Renal cortex interstitium (tissue), 11 donors: ENCODE measurements around the gene UTS2. TPM values are rescaled to one million over a fixed set of nuclear protein-coding genes. Genes with fewer than 3 reads are reported as not detected.
A peak's percentile ranks its signal among the peaks of the same experiment; 100 is the strongest.

Source experiments
- DNase-seq, 11 donors: peaks; one replicate each; pipeline ENCODE4 v3.0.0-alpha.2; 2013; ENCODE audit warnings: low read depth in 9 of 11, low spot score in 4 of 11; ENCODE audit errors: extremely low read depth in 1 of 11
- polyA plus RNA-seq, 3 donors: library from polyadenylated mRNA; unstranded; fragments of 120-200 nt; gene quantifications; one replicate each; pipeline ENCODE4 v1.2.1, GENCODE V29; 2013; ENCODE audit not compliant: insufficient read length in 3 of 3

The UTS2 gene
- polyA plus RNA-seq, 3 donors = 0.24 TPM; not detected in 2

DNA sequence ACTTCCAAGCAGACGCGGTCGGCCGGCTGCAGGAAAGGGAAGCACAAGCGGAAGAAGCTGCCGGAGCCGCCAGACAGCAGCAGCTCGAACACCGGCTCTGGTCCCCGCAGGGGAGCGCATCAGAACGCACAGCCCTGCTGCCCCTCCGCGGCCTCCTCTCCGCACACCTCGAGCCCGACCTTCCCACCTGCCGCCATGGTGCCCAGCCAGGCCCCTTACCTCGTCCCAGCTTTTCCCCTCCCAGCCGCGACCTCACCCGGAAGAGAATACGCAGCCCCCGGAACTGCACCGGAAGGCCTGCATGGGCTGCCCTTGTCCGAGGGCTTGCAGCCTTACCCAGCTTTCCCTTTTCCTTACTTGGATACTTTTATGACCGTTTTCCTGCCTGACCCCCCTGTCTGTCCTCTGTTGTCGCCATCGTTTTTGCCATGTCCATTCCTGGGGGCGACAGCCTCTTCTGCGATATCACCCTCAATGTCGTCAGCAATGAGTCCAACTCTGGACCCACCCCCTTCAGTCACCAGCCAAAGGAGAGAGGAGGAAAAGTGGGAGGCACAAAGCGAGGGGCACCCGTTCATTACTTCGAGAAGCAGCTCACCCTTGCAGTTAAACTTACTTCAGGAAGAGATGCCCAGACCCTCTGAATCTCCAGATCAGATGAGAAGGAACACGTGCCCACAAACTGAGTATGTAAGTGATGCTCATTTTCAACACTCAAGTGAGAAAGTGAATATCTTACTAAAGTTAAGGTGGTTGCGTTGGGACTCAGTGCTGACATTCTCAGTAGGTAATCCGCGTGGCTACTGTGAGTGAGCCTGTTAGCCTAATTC, 25.5 kb downstream of the UTS2 start:
- DNase-seq = peak in 1 of 11 donors; percentile 1

GRCh38 chr1:7826363-7826762, 26.5 kb downstream of the UTS2 start:
- no peak for DNase-seq

GRCh38 chr1:7824701-7825100, 28.2 kb downstream of the UTS2 start:
- no peak for DNase-seq

DNA sequence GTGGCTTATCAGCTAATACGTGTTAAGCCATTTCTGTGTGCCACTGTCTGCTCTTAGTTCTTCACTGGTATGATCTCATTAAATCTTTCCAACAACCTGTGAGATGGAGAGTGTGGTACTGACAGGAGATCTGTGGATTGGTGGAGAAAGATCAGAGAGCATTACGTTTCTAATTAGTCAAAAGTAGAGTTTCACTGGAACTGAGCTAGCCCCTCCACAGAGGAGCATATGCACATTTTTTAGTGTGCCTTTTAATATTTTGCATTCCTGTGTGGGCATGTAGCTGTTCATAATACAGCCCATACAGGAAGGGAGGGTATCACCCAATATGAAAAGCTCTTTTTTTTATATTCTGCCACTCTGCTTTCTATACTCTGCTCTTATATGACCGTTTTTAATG, 31.6 kb downstream of the UTS2 start:
- no peak for DNase-seq

GRCh38 chr1:7813677-7814373, 39.0 kb downstream of the UTS2 start:
- DNase-seq = no peak

DNA sequence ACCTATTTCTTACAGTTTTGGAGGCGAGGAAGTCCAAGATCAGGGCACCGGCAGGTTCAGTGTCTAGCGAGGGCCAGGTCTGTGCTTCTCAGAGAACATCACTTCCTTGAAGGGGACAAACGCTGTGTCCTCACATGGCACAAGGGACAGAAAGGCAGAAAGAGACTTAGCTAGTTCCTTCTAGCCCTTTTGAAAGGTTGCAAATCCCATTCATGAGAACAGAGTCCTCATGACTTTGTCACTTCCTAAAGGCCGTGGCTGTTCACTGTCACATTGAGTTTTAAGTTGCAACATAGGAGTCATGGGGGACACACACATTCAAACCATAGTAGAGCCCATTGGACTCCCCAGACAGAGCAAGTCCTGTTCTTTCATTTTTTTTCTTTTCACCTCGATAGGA, 41.4 kb downstream of the UTS2 start:
- DNase-seq = no peak

DNA sequence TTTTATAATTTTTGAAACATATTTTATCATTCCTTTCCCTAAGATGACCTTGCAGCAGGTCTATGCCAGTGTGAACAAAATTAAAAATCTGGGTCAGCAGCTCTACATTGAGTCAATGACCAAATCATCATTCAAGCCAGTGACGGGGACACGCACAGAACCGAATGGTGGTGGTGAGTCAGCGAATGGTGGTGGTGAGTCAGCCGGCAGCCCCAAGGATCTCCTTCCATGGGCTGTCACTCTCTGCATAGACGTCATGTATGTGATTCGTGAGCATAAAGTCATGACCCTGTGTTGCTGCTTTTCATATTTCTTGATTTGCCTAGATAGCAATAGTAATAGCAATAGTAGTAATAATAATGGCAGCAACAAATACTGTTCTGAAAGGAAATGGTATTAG, 42.5 kb downstream of the UTS2 start:
- no peak for DNase-seq

- no peak for DNase-seq
Measured at GRCh38 chr1:7809742-7810141, 43.1 kb downstream of the UTS2 start.

- DNase-seq = no peak
Measured at GRCh38 chr1:7808253-7808844, 44.5 kb downstream of the UTS2 start.

- no peak for DNase-seq
Measured at GRCh38 chr1:7805460-7805859, 47.4 kb downstream of the UTS2 start.

Other genes starting within 250 kb of the UTS2 start
- 100 to 1,000 TPM in 2 of 3 donors, 10 to 100 TPM in 1; 99.5 to 113 (median 103) TPM for gene VAMP3, start 81.8 kb downstream of the UTS2 start, polyA plus RNA-seq
- gene PER3, start 68.8 kb downstream of the UTS2 start, polyA plus RNA-seq = 10 to 100 TPM; 11.0 to 13.0 (median 12.4) TPM
- gene TNFRSF9, start 87.8 kb upstream of the UTS2 start, polyA plus RNA-seq = under 1 TPM; 0.07 to 0.14 (median 0.14) TPM
- 100 to 1,000 TPM; 303 to 345 (median 330) TPM for gene PARK7, start 108.6 kb upstream of the UTS2 start, polyA plus RNA-seq
- gene ERRFI1, start 173.2 kb upstream of the UTS2 start, polyA plus RNA-seq = 10 to 100 TPM; 17.7 to 23.5 (median 20.7) TPM